ENCODE data around the gene NMT2. TPM values are rescaled to one million over a fixed set of nuclear protein-coding genes. Genes with fewer than 3 reads are reported as not detected.
"Not testable (repeated sequence)": the region's sequence is repeated elsewhere in the genome, so short reads cannot be mapped to it uniquely, and the experiment has no call there.

NMT2 gene
- total and polyA plus RNA-seq, 7 donors = 11.1 to 23.3 (median 16.1) TPM

DNA sequence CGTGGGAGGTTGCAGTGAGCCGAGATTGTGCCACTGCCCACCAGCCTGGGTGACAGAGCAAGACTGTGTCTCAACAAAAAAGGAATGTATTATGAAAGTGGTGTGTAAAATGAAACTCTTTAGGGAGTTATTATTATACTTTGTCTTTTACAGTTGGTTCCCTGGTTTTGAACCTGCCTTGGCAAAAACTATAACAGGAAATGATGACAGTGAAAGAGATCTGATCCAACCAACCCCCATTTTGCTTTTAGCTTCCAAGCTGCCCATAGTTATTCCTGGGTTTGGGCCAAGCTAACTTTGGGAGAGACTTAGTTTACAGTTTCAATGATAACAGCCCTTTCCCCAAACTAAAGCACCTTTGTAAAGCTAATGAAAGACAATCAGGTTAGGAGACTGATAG, 34.1 kb upstream of the NMT2 start:
- Histone ChIP-seq H3K4me1 (peaks cover 0 to 10% (median 0%) of the 10 kb centered on the region in 4 donors), H3K9me3 (no peaks in the 10 kb centered on the region), H3K27me3 (no peaks in the 10 kb centered on the region), H3K27ac (no peak overlapping the region), H3K4me3 (no peak overlapping the region), H3K36me3 (no peaks in the 10 kb centered on the region)
- no peak for DNase-seq
- WGBS, 2 donors = 94 to 98% methylated on average over 2 of the region's 2 CpGs
- intact Hi-C loops (cut with DNase I) = no loop called here
- TF ChIP-seq POLR2AphosphoS5 (IDR thresholded peaks at IDR 0.05) (no peak), EP300 (IDR thresholded peaks at IDR 0.05) (no peak), POLR2A (IDR thresholded peaks at IDR 0.05) (no peak), CTCF (IDR thresholded peaks at IDR 0.05) (no peak)

- H3K27me3 ChIP-seq; intact Hi-C loops (cut with DNase I); H3K36me3 ChIP-seq; H3K4me1 ChIP-seq; H3K4me3 ChIP-seq; H3K27ac ChIP-seq; H3K9me3 ChIP-seq: not testable (repeated sequence)
- 61 to 83% methylated on average over 8 of the region's 8 CpGs for WGBS, 2 donors
- DNase-seq = peak; percentile 35
Measured at GRCh38 chr10:15202301-15202621, 33.8 kb upstream of the NMT2 start.

- intact Hi-C loops (cut with DNase I) = no loop called here
- WGBS, 2 donors = 82 to 84% methylated on average over 6 of the region's 6 CpGs
Measured at GRCh38 chr10:15201589-15202300, 33.3 kb upstream of the NMT2 start.

DNA sequence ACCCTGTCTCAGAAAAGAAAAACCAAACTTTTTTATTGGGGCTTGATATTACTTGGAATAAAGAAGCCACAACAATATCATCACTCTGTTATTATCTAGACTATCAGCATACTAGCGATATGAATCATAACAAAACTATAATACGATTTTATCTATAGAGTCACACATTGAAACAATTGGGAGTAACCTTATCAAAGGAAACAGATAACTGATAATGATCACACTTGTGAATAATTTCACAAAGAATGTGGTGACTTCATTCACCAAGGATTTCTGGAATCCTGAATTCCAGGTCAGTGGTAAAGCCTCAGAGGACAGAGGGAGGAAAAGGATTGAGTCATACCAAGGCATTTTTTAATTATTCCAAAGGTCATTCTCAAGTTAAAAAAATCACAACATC, 32.1 kb upstream of the NMT2 start:
- H3K27ac ChIP-seq = no peak overlapping the region
- intact Hi-C loops (cut with DNase I) = no loop called here
- no peaks in the 10 kb centered on the region for H3K36me3 ChIP-seq
- no peak overlapping the region for H3K4me3 ChIP-seq
- DNase-seq = no peak
- TF ChIP-seq CTCF (IDR thresholded peaks at IDR 0.05) = no peak
- TF ChIP-seq POLR2AphosphoS5 (IDR thresholded peaks at IDR 0.05) = peak in 3 of 4 donors; percentile 17 to 66 (median 33)
- TF ChIP-seq EP300 (IDR thresholded peaks at IDR 0.05) = no peak
- no peak for TF ChIP-seq POLR2A (IDR thresholded peaks at IDR 0.05)
- peaks cover 0 to 10% (median 0%) of the 10 kb centered on the region in 4 donors for H3K4me1 ChIP-seq
- 60 to 68% methylated on average over 2 of the region's 2 CpGs for WGBS, 2 donors
- no peaks in the 10 kb centered on the region for H3K27me3 ChIP-seq
- H3K9me3 ChIP-seq = no peaks in the 10 kb centered on the region

More at GRCh38 chr10:15201589-15202300, 33.3 kb upstream of the NMT2 start:
- H3K27ac ChIP-seq = no peak overlapping the region
- H3K9me3 ChIP-seq = no peaks in the 10 kb centered on the region
- TF ChIP-seq POLR2A (IDR thresholded peaks at IDR 0.05) (no peak), POLR2AphosphoS5 (IDR thresholded peaks at IDR 0.05) (no peak), CTCF (IDR thresholded peaks at IDR 0.05) (no peak), EP300 (IDR thresholded peaks at IDR 0.05) (no peak)
- no peaks in the 10 kb centered on the region for H3K36me3 ChIP-seq
- no peaks in the 10 kb centered on the region for H3K27me3 ChIP-seq
- H3K4me1 ChIP-seq = peaks cover 0 to 10% (median 0%) of the 10 kb centered on the region in 4 donors
- no peak overlapping the region for H3K4me3 ChIP-seq
- DNase-seq = peak; percentile 17

- no peak overlapping the region for H3K4me3 ChIP-seq
- peaks cover 0 to 10% (median 0%) of the 10 kb centered on the region in 4 donors for H3K4me1 ChIP-seq
- intact Hi-C loops (cut with DNase I) = no loop called here
- 97 to 98% methylated on average over 4 of the region's 4 CpGs for WGBS, 2 donors
- no peak overlapping the region for H3K27ac ChIP-seq
- H3K9me3 ChIP-seq = no peaks in the 10 kb centered on the region
- H3K27me3 ChIP-seq = no peaks in the 10 kb centered on the region
- TF ChIP-seq POLR2A (IDR thresholded peaks at IDR 0.05) = no peak
- no peak for TF ChIP-seq CTCF (IDR thresholded peaks at IDR 0.05)
- TF ChIP-seq POLR2AphosphoS5 (IDR thresholded peaks at IDR 0.05) = no peak
- no peak for TF ChIP-seq EP300 (IDR thresholded peaks at IDR 0.05)
- DNase-seq = peak; percentile 12
- no peaks in the 10 kb centered on the region for H3K36me3 ChIP-seq
Measured at GRCh38 chr10:15197911-15198310, 29.4 kb upstream of the NMT2 start.

All from sigmoid colon (tissue), 7 donors.